Heart left ventricle (tissue), 16 donors: ENCODE measurements around the gene HIP1. TPM values are rescaled to one million over a fixed set of nuclear protein-coding genes. Genes with fewer than 3 reads are reported as not detected.
A peak's percentile ranks its signal among the peaks of the same experiment; 100 is the strongest.

ENCODE experiments used
- ATAC-seq, 4 donors: fragments of 200-7000 bp; cut with Tn5 transposase; one replicate each; pipeline ENCODE4 v1.9.1; 2020 to 2022; ENCODE audit warnings: moderate library complexity in 4 of 4, mild to moderate bottlenecking in 3 of 4, moderate number of reproducible peaks in 1 of 4
- DNase-seq, 5 donors: peaks; one replicate each; pipeline ENCODE4 v3.0.0-alpha.2; 2020
- H3K27ac ChIP-seq, 12 donors: fragments of 200-600 bp; sonication (generic) in 4 of 12; one replicate each; pipeline versions ENCODE4 v1.5.0 to v1.8.0; 2016 to 2022; ENCODE audit warnings: mild to moderate bottlenecking in 2 of 12
- H3K27me3 ChIP-seq, 9 donors: fragments of 200-600 bp; sonication (generic) in 2 of 9; one replicate each; pipeline versions ENCODE4 v1.5.1 to v1.8.0; 2016 to 2022; ENCODE audit warnings: mild to moderate bottlenecking in 3 of 9
- H3K36me3 ChIP-seq, 9 donors: fragments of 200-600 bp; sonication (generic) in 2 of 9; one replicate each; pipeline versions ENCODE4 v1.5.0 to v1.8.0; 2018 to 2022; ENCODE audit warnings: mild to moderate bottlenecking in 2 of 9
- H3K4me1 ChIP-seq, 12 donors: fragments of 200-600 bp; sonication (generic) in 4 of 12; one replicate each; pipeline versions ENCODE4 v1.5.0 to v1.8.0; 2016 to 2022; ENCODE audit warnings: mild to moderate bottlenecking in 3 of 12
- H3K4me3 ChIP-seq, 12 donors: fragments of 200-600 bp; sonication (generic) in 4 of 12; one replicate each; pipeline versions ENCODE4 v1.5.0 to v1.8.0; 2017 to 2022; ENCODE audit warnings: mild to moderate bottlenecking in 9 of 12, moderate library complexity in 4 of 12
- H3K9me3 ChIP-seq, 12 donors: fragments of 200-600 bp; sonication (generic) in 4 of 12; one replicate each; pipeline versions ENCODE4 v1.5.0 to v1.8.0; 2016 to 2022; ENCODE audit warnings: mild to moderate bottlenecking in 1 of 12
- CTCF ChIP-seq, 12 donors: fragments of 200-600 bp; sonication (generic) in 4 of 12; IDR thresholded peaks; one replicate each; pipeline versions ENCODE4 v1.5.0 to v1.8.0; 2018 to 2022; ENCODE audit warnings: antibody characterized with exemption in 12 of 12, mild to moderate bottlenecking in 5 of 12
- POLR2A ChIP-seq, 2 donors: fragments of 450-650 bp; IDR thresholded peaks; one replicate each; pipeline ENCODE4 v1.6.1; 2017; ENCODE audit warnings: antibody characterized with exemption in 2 of 2, mild to moderate bottlenecking in 2 of 2, moderate library complexity in 2 of 2
- WGBS, 4 donors: extraction: QIAGEN DNeasy Blood & Tissue Kit in 2 of 4; methylation state at CpG; one replicate each; pipeline versions ENCODE4 v1.1.5 to v1.1.7; 2013 to 2018; 5-methylcytosine and 5-hydroxymethylcytosine counted together
- intact Hi-C, 10 donors: fragments of 100-400 bp; cut with DNase I; formaldehyde crosslinking; loops; one replicate each; pipeline versions ENCODE4 v1.11.1 to v1.14.2; 2022
- polyA plus RNA-seq, 2 donors: library from polyadenylated mRNA; stranded (reverse); fragments of 200-250 nt; gene quantifications; one replicate each; pipeline ENCODE4 v1.2.3, GENCODE V29; 2013
- total RNA-seq, 9 donors: library from RNA; depleted of rRNA in 2 of 9; stranded (reverse); fragments of >200 nt in 2 of 9; fragmentation: NEBNext Ultra II Directional in 3 of 9; extraction: Animal tissue kit (Norgen Biotek cat#: 25700) in 3 of 9; gene quantifications; one replicate each; pipeline versions ENCODE4 v1.1.0 to v1.2.4, GENCODE V29; 2016 to 2023
- donor health status: ischemic (EF 13 %, LVEDD 7.1; RV severe dilation, severe dysfunction).
- donor health status: healthy with polysubstance abuse.
- donor health status: DM: no; HTN: yes; CAD: no.
- donor health status: DM: no; HTN: no; CAD: no.
- donor health status: ischemic (EF 25% LVEDD 6.9; RV normal size, moderate dysfunction).
- donor health status: ischemic (EF 25% LVEDD 5.7; RV mildly dilated, moderate dysfunction).
- donor health status: healthy.
- donor health status: DM: yes; HTN: yes; CAD: no.
- donor health status: ischemic (EF 35%, LVEDD 5.7; RV mildly dilated, moderate dysfunction).
- donor health status: nonischemic (EF 11% LVEDD 7.7; RV severe dilation, severe dysfunction).
- donor health status: DM: yes; HTN: yes; CAD: no.
- donor health status: PGD.
- donor health status: ischemic (EF 29% LVEDD 5.4; RV normal size, mild dysfunction).
- donor health status: nonischemic (EF 23%, LVEDD 6.1; RV moderate dilation, normal function).

The HIP1 gene
- total and polyA plus RNA-seq, 11 donors: 5.9 to 36.4 (median 21.8) TPM

GRCh38 chr7:75690121-75690523 is 48.6 kb downstream of the HIP1 start:
- no peak for DNase-seq
- ATAC-seq: no peak
- Histone ChIP-seq H3K27ac (no peak overlapping the region), H3K4me3 (no peak overlapping the region), H3K36me3 (no peaks in the 10 kb centered on the region), H3K27me3 (no peaks in the 10 kb centered on the region), H3K4me1 (peaks cover 0 to 14% (median 5%) of the 10 kb centered on the region in 12 donors), H3K9me3 (no peaks in the 10 kb centered on the region)
- intact Hi-C loops: no loop called here
- TF ChIP-seq POLR2A (IDR thresholded peaks at IDR 0.05) (no peak), CTCF (IDR thresholded peaks at IDR 0.05) (no peak)
- 94 to 97% (median 96%) methylated on average over 5 of the region's 5 CpGs for WGBS, 4 donors

- Histone ChIP-seq H3K36me3 (no peaks in the 10 kb centered on the region), H3K27me3 (no peaks in the 10 kb centered on the region), H3K4me1 (peaks cover 0 to 14% (median 5%) of the 10 kb centered on the region in 12 donors), H3K9me3 (no peaks in the 10 kb centered on the region), H3K27ac (no peak overlapping the region), H3K4me3 (no peak overlapping the region)
- 92 to 97% (median 94%) methylated on average over 20 of the region's 20 CpGs for WGBS, 4 donors
- no peak for TF ChIP-seq CTCF (IDR thresholded peaks at IDR 0.05)
- no peak for TF ChIP-seq POLR2A (IDR thresholded peaks at IDR 0.05)
- intact Hi-C loops: no loop called here
- DNase-seq (no peak), ATAC-seq (no peak)
Observed at GRCh38 chr7:75689246-75690099, 49.3 kb downstream of the HIP1 start.

DNA sequence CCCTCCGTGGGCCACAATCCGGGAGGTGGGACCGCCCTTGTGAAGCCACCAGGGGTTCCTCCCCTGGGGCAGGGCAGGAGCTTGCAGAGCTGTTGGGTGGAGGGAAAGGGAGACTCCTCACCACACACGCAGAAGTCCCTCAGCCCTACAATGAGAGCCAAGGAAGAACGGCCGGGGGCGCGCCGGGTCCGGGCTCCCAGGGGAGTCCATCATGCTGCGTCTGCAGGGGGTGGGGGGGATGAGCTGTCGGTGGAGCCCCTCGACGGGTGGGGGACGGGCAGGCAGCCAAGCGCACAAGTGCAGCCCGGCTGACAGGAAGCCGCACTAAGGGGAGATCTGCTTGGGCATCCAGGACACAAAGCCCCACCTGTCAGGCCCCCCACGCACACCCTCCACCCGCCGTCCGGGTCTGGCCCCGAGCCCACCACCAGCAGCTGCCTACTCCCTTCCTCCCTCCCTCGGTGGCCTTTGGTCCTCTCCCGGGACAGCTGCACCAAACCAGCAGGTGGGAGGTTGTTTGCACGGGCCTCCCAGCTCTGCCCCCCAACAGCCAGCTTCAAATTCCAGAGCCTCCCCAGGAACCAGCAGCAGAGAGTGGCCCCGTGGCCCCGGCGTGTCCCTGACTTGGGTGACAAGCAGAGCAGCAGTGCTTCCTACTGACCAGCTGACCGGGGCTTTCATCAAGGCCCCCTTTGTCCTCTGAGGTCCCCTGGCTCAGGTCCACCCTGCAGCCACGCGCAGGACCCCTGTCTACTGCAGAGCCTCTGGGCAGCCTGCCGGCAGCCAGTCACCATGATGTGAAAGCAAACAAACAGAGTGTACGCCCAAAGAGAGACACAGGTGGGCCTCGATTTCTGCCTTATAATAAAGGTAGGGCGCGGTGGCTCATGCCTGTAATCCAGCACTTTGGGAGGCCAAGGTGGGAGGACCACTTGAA is 50.3 kb downstream of the HIP1 start:
- ATAC-seq (peak in 2 of 4 donors; percentile 20 to 39), DNase-seq (peak; percentile 33 to 73 (median 37))
- Histone ChIP-seq H3K9me3 (no peaks in the 10 kb centered on the region), H3K27me3 (no peaks in the 10 kb centered on the region), H3K4me3 (no peak overlapping the region), H3K27ac (no peak overlapping the region), H3K36me3 (no peaks in the 10 kb centered on the region), H3K4me1 (peaks cover 0 to 14% (median 5%) of the 10 kb centered on the region in 12 donors)
- 37 to 61% (median 39%) methylated on average over 23 to 37 of the region's 37 CpGs for WGBS, 4 donors
- TF ChIP-seq POLR2A (IDR thresholded peaks at IDR 0.05): no peak
- TF ChIP-seq CTCF (IDR thresholded peaks at IDR 0.05): no peak
- intact Hi-C loops: no loop called here
